Measurements from ENCODE around the gene PSENEN.

PSENEN gene

DNA sequence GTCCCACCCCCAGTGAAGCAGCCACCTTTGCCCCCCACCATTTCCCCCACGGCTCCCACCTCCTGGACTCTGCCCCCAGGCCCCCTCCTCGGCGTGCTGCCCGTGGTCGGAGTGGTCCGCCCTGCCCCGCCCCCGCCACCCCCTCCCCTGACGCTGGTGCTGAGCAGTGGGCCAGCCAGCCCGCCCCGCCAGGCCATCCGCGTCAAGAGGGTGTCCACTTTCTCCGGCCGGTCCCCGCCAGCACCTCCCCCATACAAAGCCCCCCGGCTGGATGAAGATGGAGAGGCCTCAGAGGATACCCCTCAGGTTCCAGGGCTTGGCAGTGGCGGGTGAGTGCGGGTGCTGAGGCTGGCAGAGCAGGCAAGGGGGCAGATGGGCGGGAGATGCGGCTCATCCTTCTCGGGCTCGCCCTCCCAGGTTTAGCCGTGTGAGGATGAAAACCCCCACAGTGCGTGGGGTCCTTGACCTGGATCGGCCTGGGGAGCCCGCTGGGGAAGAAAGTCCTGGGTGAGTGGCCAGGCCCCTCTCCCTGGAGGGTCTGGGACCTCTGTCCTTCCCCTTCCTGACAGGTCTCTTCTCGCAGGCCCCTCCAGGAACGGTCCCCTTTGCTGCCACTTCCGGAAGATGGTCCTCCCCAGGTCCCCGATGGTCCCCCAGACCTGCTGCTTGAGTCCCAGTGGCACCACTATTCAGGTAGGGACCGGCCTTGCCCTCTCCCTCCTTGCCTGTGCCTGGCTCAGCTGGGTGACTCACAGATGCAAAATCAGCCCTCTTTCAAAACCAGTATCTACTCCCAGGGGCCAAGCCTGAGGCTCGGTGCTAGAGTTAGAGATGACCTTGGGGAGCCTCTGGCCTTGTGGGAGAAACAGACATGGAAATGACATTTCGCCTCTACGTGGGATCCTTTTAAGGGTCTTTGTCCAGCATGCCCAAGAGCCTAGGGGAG, 12.0 kb upstream of the PSENEN start:
- no peak for DNase-seq (ENCODE audit: low read depth)

DNA sequence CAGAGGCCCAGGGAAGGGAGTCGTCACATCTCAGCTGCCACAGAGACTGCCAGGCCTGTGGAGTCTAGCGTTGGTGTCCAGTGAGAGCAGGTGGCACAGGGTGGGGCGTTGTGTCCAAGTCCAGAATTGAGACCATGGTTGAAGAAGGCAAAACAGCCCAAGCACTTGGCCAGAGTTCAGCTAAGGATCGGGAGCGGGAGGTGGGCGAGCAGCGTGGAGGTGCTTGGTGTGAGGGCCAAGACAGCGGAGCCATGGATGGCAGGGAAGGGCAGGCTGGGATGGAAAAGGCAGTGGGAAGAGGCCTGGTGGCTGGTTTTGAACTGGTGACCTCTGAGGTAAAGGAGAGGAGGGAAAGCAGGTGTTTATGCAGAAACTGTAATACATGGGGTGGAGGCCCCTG, 11.2 kb upstream of the PSENEN start:
- no peak for DNase-seq (ENCODE audit: low read depth)

DNA sequence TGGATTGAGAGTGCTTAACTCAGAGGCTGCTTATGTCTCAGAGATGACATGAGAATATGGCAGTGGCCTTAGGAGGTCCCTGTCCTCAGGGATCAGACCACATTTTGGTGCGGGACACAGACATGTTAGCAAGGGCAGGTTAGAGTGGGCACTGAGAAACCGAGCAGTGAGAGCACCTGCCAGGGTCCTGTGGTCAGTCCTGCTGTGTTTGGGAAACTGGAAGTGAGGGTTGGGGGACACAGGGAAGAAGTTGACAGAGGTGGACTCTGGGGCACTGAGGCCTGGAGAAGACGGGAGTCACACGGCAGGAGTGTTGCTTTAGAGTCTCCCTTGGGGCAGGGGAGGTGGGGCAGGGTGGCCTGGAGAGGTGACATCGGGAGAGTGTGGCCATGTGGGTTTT, 10.6 kb upstream of the PSENEN start:
- DNase-seq (ENCODE audit: low read depth) = no peak

DNA sequence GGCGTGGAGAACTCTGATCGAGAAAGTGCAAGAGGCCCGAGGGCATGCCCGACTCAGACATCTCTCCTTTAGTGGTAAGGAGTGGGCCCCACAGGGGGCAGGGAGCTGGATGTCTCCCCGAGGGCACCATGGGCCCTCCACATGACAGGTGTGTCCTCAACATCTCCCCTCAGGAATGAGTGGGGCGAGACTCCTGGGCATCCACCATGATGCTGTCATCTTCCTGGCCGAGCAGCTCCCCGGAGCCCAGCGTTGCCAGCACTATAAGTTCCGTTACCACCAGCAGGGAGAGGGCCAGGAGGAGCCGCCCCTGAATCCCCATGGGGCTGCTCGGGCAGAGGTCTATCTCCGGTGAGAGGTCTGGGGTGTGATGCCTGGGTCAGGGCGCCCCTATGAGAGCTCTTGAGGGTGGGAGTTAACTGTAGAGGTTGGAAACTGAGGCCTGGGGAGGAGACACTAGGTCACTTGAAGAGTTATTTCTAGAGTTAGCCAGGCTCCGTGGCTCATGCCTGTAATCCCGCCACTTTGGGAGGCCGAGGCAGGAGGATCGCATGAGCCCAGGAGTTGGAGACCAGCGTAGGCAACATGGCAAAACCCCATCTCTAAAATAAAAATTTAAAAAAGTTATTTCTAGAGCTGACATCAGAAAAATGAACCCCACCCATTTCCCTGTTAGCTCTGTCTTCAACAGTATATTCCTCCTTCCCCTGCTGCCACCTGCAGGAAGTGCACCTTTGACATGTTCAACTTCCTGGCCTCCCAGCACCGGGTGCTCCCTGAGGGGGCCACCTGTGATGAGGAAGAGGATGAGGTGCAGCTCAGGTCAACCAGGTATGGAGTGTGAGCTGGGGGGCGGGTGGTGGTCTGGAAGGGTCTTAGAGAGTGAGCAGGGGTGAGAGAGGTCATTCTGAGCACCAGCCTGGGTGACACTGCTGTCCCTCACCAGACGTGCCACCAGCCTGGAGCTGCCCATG, 8.3 kb upstream of the PSENEN start:
- no peak for DNase-seq (ENCODE audit: low read depth)

DNA sequence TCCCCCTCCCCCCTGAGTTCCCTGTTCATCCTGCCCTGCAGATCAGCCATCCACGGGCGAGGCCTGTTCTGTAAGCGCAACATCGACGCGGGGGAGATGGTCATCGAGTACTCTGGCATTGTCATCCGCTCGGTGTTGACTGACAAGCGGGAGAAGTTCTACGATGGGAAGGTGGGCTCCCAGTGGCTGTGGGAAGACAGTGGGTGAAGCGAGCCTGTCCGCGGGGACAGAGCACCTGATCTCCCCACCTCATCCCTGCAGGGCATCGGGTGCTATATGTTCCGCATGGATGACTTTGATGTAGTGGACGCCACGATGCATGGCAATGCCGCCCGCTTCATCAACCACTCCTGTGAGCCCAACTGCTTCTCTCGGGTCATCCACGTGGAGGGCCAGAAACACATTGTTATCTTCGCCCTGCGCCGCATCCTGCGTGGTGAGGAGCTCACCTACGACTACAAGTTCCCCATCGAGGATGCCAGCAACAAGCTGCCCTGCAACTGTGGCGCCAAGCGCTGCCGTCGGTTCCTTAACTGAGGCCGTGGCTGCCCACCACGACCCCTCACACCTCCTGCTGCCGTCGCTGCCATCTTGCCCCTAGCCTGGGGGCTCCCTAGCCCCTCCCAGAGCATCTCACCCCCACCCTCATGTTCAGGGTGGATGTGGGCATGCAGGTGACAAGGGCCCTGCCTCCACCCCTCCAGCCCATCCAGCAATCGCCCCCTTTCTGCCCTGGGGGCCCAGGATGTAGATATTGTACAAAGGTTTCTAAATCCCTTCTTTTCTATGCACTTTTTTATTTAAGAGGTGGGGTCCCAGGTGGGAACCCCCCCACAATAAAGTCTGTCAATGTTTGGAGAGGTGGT, 7.2 kb upstream of the PSENEN start:
- no peak for DNase-seq (ENCODE audit: low read depth)

DNA sequence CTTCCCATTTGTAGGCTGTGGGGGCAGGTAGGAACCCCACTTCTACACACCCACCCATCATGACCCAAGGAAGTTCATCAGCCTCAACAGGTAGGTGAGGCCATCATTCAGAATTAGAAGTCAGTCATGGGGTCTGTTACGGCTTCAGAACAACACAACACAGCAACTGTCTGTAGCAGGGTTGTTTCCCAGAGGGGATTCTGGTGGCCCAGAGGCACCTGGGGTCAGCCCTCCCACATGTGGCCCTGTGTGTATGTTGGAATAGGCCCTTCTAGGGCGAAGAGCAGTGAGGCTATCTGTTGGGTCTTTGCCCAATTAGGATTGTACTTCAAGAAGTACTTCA, 6.6 kb upstream of the PSENEN start:
- no peak for DNase-seq (ENCODE audit: low read depth)

DNA sequence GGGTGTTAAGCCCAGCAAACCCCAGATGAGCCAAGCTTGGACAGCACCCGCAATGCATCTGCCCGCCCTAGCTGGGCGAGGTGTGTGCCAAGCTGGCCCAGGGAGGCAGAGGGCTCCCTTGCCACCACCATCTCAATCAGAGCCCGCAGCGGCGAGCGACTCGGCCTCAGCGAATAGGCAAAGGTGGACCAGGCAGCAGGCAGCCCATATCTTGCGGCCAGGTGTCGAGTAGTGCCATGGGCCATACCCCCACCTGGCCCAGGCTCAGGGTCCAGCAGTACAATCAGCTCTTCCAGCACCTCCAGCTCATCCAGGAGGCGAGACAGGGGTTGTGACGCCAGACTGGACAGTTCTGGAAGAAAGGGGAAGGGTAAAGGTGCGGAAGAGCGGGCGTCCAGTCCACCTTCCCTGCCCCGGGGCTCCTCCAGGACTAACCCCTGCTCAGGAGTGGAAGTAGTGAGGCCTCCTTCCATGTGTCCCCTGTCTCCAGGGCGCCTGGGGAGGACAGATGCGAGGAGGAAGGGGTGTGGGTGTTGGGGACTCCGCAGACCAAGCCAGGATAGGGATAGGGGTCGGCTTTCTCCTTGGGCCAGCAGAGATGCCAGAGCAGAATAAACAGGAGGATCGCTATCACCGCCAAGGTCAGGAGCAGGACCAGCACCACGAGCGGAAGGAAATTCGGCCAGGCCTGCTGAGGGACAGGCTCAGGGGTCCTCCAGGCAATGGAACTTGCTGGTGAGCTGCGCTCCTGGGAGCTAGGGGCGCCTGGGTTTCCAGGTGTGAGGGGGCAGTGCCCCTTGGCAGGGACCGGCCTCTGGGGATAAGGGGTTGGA, 6.0 kb upstream of the PSENEN start:
- no peak for DNase-seq (ENCODE audit: low read depth)

DNA sequence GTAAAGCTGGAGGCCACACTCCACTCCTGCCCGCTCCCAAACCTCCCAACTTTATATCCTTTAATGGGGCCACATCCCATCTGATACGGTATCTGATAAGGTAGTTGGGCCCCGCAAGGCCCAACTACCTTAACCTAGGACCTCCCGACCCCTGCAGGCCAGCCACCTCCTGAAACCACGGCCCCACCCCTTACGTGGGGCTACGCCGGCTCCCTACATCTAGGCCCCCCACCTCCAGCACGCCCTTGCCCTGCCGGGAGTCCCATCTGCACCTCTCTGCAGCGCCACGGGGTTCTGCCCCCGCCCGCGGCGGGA, 5.4 kb upstream of the PSENEN start:
- DNase-seq (ENCODE audit: low read depth) = no peak

DNA sequence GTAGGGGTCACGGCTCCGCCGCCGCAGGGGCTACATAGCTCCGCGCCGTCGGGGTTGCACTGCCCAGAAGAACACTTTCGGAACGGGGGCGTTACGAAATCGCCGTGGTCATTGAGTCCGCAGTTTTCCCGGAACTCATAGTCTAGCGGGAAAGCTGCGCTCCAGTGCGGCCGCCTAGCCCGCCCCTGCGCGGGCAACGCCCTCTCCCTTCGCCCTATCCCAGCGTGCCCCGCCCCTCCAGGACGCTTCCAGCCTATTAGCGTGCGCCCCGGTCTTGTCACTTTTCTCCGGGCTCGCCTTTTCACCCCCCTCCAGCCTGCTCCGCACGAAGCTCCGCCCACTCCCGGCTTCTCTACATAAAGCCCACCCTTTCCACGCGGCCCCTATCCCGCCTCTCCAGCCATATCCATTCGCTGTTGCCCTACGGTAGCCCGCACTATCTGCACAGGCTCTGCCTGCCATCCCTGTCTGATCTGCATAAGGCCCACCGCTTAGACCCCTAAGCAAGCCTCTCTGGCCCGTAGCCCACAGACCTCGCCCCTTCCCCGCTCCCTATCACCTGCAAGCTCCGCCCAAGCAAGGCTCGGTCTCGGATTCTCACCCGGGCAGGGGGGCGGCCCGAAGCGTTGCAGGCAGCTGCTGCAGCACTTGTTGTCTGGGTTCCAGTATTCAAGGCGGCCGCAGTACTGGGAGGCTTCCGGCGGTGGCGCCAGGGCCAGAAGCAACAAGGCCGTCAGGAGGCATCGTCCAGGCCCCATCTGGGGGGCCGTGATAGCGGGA, 4.8 kb upstream of the PSENEN start:
- DNase-seq (ENCODE audit: low read depth) = peak; percentile 77

DNA sequence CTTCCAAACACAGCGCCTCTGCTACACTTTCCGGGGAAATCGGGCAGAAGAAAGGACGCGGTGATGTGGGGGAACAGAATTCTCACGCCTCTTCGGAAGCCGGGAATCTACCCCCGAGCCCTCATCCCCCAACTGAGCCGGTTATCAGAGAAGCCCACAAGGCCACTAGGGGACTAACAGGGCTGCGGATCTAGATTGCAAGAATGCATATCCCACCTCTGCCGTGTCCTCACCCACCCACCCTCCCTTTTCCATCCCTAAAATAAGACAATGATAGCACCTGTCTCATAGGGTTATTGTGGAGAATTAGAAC, 4.3 kb upstream of the PSENEN start:
- no peak for DNase-seq (ENCODE audit: low read depth)

DNA sequence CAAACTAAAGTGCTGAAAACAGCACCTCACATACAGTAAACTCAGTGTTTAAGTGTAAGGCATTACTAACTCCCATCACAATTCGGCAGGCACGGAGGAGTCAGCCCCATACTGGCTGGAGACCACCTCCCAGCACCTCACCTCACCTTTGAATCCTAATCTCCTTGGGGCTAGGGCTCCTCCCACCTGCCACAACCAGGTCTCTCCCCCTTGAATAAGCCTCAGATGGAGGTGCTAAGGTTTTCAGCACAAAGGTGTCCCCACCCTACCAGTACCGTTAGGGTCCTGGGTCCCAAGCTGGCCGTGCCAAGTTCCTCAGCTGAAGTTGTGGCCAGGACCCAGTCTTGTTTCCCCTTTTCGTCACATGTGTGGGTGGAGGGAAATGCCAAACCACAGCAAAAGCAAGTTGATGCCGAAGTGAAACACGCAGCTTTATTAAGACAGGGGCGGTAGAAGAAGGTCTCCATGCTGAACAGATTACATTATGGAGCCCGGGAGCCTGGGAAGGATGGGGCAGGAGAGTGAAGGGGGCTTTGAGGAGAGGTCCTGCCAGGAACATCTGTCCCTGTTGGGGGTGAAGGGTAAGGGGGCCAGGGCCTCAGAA, 3.2 kb upstream of the PSENEN start, which contains the start of gene IGFLR1:
Gene IGFLR1, minus strand, starts transcription at position 332 of the 604 bp plus-strand sequence. CDS start 1,272 bp downstream, outside the sequence.
- no peak for DNase-seq (ENCODE audit: low read depth)

DNA sequence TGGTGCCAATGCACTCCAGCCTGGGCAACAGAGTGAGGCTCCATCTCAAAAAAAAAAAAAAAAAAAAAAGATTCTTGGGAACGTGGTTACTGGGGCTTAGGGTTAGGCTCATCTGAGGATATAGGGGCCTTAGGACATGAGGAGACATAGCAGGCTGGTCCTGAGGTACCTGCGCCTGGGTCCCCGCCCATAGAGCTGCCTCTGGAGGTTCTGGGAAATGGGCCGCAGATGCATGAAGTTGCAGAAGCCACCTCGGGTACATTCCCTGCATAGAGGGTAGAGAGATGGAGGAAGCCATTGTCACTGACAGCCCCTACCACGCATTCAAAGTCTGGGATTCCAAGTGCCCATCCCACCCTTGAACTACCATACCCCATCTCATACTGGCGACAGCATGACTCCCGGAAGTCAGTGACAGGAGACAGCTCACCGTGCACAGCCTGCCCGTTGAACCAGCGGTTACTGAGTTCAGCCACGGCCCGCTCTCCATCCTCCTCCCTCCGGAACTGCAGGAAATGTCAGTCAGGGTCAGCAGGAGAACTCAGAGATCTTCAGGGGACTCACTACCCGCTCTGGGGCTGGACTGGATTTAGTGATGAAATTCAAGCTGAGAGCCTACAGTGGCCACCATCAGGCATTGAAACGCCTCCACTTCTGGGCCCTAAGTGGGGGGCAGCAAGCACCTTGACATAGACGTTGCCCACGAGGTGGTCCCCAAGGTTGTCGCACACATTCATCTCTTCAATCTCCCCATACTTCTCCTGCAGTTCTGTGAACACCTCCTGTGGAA, 1.6 kb upstream of the PSENEN start:
- DNase-seq (ENCODE audit: low read depth) = no peak

DNA sequence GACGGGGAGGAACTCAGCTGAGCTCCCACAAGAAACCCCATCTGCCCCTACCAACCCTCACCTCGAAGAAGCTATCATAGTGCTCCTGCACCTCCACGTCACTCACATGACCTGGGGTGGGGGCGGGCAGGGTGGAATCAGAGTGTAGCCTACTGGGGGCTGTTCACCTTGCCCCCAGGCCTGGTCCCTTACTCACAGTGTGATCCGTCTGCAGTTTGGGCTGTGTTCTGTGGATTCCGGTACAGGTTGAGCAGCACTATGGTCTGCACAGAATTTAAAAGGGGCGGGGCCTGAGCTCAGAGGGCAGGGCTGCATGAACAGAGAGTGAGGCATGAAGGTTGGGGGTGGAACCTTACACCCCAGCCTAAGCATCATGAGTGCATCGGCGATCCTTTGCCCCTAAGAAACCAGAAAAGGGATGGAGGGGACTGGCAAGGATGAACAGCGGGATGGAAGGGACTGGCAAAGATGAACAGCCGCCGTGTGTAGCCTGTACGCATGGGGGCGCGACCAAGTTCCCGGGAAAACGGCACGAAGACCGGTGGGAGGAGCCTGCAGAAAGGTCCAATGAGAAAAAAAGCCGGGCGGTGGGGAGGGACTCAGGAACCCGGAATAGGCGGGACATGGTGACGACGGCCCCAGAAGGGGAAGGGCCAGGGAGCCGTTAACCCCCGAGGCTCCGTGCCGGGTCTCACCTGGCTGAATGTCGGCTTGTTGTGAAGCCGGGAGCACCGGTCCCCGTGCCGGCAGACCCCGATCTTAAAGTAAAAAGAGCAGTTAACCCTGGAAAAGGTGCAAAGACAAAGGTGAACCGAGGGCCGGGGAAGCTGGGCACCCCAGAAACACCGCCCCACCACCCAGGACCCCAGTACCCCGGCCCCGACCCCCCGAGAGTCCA, 772 bp upstream of the PSENEN start:
- DNase-seq (ENCODE audit: low read depth) = peak; percentile 73

DNA sequence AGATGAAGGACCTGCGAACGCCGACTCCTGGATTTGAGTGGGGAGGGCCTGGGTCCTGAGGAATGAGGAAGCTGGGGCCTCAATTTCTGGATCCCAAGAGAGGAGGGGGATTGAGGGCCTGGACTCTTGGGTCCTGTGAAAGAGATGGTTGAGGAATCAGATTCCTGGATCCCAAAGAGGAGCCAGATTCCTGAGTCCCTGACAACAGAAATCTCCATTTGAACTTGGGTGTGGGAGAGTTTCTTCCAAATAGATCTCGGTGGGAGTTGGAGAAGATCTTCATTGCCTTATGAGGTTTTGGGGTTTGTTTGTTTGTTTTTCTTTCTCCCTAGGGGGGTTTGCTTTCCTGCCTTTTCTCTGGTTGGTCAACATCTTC, 624 bp downstream of the PSENEN start:
- DNase-seq (ENCODE audit: low read depth) = no peak

DNA sequence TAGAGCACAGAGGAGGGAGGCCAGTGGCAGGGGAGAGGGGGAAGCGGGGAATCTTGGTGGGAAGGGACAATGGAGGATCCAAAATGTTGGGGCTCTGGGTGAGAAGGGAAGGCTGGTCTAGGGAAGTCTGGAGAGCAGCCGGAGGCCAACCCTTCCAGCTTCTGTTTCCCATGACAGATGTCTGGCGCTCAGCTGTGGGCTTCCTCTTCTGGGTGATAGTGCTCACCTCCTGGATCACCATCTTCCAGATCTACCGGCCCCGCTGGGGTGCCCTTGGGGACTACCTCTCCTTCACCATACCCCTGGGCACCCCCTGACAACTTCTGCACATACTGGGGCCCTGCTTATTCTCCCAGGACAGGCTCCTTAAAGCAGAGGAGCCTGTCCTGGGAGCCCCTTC, 1.1 kb downstream of the PSENEN start:
- no peak for DNase-seq (ENCODE audit: low read depth)

DNA sequence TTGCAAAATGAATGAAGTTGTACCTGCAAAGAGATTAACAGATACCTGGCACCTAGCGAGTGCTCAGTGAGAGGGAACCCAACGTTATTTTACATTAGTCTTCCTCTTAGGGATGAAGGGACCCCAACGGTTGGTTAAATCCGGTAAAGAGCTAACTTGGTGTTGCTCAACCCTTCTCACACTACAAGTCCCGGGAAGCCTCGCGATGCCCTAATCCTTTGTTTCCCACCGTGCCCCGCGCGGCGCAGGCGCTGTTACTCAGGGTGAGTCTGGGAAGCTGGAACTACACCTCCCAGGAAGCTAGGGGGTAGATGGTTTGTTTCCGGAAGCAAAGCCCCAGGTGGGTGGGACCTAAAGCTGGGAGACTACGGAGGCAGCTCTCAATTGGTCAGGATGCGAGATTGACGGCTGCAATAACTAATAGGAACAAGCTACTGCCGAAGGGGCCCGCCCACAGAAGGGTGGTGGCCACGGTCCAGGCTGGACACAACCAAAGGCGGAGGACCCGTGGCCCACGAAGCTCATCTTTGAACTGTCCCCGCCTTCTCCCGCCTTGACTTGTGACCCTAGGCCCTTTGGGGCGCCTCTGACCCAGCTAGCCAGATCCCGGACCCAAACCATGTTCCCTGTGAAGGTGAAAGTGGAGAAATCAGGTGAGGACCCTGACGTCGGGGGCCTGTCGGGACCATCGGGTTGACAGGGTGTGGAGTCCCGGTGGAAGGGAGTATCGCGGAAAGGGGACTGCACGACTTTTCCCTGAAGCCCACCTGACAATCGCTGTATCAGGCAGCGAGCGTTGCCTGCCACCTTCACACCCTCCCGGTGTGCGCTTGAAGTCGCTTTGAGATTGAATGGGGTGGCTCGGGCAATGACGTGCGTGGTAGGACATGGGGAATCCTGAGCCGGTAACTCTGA, 2.9 kb downstream of the PSENEN start, which contains the start of gene LIN37:
Gene LIN37, plus strand, starts transcription at position 471 of the 915 bp plus-strand sequence. Its CDS starts 149 bp downstream, at position 620.
- peak; percentile 97 for DNase-seq (ENCODE audit: low read depth)

DNA sequence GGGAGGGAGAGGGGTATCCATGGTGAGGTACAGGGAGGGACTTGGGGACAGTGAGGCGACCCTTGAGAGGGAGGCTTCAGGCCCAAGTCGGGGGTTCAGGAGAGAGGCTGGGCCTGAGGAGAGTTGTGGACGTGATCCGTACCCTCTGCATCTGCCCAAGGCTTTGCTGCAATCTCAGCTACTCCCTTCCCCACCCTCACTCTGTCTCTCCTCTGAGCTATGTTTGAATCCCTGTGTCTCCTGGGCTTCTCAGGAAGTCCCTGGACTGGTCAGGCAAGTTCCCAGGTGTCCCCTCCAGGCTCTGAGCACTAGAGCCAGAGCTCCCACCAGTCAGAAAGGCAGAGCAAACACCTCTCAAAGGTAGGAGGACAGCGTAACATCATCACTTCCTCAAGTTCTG, 4.7 kb downstream of the PSENEN start:
- DNase-seq (ENCODE audit: low read depth) = no peak

Data from GM04503 (cell line).